Activated T-helper 9 cell treated with anti-CD3 and anti-CD28 coated beads, Interleukin-2, amount 50 U/mL, for 16 hours (primary cell): ENCODE data around the gene MYCN.
A peak's percentile ranks its signal among the peaks of the same experiment; 100 is the strongest.

Source experiments
- DNase-seq: peaks from one replicate; pipeline ENCODE4 v3.0.0-alpha.2; 2020; ENCODE audit warnings: low read depth

The MYCN gene

DNA sequence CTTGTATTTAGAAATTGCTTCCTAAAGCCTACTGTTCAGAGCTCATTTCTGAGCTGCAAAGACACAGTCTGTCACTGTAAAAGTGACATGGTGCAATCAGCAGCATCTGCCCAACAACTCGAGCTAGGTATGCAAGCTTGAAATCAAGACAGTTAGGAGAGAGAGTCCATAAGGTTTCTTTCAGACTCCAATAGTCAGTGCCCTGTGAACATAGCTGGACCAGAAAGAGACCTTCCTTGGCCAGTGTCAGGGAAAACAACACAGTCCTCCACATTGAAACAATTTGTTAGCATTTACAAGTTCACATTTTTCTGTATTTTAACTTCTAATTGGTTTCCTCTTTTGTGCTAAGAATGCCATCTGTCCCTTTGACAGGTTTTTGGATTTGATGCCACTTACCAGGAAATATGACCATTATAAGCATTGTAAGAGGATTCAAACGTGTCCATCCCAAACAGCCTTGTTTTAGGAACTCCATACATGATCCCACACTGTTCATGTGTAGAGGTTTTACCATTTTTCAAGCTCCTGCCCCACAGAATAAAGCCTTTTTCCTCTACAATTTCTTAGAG, 8.9 kb upstream of the MYCN start:
- DNase-seq = no peak

- no peak for DNase-seq
These were observed 8.4 kb upstream of the MYCN start for GRCh38 chr2:15931950-15932349.

DNA sequence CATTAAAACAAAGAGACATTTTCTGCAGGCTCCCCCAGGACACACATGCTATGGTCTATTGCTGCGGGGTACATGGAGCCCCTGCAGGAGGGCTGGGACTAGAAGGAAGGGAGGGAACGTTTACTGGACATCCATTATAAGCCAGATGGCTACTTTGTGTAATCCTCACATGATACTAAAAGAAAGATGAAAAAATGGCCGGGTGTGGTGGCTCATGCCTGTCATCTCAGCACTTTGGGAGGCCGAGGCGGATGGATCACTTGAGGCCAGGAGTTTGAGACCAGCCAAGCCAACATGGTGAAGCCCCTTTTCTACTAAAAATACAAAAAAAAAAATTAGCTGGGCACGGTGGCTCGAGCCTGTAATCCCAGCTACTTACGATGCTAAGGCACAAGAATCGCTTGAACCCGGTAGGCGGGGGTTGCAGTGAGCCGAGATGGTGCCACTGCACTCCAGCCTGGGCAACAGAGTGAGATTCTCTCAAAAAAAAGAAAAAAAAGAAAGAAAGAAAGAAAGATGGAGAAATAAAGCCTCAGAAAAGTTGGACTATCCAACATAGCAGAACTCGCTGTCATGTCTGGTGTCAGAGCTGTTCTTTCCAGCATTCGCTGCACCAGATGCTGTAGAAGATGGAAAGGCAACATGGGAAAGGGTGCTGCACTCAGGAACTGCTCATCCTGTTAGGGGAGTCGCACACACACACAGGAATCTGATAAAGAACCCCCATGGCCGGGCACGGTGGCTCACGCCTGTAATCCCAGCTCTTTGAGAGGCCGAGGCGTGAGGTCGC, 7.8 kb upstream of the MYCN start:
- no peak for DNase-seq

GRCh38 chr2:15933184-15933845, 7.0 kb upstream of the MYCN start:
- no peak for DNase-seq

GRCh38 chr2:15934291-15934945, 5.9 kb upstream of the MYCN start:
- DNase-seq = no peak

- DNase-seq = no peak
These were observed 5.2 kb upstream of the MYCN start for GRCh38 chr2:15935189-15935588.

DNA sequence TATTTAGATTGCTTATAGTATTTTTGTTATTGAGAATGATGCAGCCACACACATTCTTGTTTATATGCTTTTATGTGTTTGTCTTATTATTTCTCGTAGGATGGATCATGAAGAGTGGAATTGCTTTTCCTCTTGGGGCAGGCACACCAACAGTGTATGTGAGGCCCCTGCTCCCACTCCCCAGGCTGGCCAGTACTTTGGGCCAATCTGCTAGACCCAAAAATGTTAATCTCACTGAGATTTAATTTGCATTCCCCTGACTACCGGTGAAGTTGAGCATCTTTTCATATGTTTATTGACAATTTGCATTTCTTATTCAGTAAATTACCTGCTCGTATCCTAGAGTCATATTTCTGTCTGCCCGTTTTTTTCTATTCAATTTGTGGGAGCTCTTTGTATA, 4.7 kb upstream of the MYCN start:
- DNase-seq = no peak

DNA sequence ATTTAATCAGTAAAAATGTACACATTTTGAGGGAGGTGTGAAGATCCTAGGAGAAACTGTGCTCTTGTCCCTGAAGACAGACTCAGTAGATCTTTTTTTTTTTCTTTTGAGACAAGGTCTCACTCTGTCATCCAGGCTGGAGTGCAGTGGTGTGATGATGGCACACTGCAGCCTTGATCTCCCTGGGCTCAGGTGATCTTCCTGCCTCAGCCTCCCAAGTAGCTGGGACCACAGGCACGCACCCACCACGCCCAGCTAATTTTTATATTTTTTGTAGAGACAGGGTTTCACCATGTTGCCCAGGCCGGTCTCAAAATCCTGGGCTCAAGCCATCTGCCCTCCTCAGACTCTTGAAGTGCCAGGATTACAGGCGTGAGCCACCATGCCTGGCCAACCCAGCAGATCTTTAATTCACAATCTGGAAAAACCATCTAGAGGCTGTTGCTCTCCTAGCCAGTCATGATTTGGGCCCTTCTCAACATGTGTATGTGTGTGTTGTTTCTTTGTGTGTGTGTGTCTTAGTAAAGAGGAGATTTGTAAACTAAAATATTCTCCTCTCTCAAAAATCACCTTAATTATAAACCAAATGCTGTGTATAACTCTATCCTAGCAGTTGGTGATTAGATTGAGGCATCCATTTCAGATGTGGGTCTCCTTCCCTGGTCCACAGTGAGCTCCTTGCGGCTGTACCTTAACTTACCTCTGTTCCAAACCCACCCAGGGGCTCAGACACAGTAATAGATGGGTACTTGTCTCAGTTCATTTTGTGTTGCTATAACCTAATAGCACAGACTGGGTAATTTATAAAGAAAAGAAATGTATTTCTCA, 3.9 kb upstream of the MYCN start:
- DNase-seq = no peak

- no peak for DNase-seq
These were observed 3.1 kb upstream of the MYCN start for GRCh38 chr2:15937105-15937881.

GRCh38 chr2:15937882-15938802, 2.2 kb upstream of the MYCN start:
- no peak for DNase-seq

DNA sequence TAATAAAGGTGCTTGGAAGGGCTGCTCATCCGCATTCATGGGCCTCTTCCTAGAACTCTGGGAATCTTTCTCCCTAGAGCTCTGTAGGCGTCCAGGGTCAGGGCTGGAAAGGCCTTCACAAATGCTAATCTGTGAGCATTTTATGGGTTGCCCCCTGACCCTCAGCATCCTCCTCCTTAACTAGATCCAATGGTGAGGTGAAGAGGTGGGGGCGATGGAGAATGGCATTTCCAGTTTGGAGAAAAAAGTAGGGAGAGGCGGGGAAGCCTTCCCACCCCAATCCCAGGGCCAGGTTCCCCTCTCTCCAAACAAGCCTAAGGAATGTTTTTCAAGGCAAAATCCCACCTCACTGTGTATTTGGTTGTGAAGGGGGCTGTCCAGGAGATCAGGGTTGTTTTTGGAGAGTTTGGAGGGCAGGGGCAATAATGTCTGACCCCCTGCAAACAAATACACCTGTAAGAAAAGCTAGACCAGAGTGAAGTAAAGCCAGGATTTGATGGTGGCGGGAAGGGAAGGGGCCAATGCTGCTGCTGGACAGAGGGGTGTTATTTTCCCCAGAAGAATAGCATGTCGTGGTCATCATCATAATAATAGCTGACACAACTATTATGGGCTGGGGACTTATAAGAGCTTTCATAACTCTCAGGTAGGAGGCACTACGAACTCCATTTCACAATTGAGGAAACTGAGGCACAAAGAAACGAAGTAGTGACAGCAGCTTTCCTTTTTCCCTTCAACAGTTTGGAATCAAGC, 1.4 kb upstream of the MYCN start:
- DNase-seq = no peak

GRCh38 chr2:15939556-15939853, 845 bp upstream of the MYCN start:
- peak; percentile 5 for DNase-seq

DNA sequence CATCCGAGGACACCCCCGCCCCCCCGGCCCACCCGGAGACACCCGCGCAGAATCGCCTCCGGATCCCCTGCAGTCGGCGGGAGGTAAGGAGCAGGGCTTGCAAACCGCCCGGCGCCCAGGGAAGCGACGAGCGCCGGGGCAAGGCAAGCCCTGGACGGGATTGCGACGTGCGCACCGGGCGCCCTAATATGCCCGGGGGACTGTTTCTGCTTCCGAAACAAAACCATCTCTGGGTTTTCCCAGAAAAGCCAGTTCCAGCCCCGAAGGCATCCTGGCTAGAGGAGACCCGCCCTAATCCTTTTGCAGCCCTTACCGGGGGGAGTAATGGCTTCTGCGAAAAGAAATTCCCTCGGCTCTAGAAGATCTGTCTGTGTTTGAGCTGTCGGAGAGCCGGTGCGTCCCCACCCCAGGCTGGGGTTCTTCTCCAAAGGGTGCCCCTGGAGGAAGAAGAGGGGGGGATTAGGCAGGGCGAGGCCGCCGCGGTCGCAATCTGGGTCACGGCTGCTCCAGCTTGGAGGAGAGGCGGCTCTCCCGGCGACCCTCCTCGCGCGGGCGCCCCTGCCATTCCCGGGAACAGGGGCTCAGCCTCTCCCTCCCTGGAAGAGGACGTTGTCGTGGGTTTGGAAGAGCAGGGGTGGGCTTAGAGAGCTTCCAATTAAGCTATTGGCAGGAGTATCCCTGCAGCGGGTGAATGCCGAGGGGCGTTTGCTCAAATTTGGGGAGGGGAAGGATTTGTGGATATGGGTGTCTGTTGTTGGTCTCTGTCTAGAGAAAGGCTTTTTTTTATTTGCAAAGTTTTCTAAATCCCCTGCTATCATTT, 521 bp downstream of the MYCN start:
- no peak for DNase-seq

- no peak for DNase-seq
These were observed 1.1 kb downstream of the MYCN start for GRCh38 chr2:15941481-15941850.

DNA sequence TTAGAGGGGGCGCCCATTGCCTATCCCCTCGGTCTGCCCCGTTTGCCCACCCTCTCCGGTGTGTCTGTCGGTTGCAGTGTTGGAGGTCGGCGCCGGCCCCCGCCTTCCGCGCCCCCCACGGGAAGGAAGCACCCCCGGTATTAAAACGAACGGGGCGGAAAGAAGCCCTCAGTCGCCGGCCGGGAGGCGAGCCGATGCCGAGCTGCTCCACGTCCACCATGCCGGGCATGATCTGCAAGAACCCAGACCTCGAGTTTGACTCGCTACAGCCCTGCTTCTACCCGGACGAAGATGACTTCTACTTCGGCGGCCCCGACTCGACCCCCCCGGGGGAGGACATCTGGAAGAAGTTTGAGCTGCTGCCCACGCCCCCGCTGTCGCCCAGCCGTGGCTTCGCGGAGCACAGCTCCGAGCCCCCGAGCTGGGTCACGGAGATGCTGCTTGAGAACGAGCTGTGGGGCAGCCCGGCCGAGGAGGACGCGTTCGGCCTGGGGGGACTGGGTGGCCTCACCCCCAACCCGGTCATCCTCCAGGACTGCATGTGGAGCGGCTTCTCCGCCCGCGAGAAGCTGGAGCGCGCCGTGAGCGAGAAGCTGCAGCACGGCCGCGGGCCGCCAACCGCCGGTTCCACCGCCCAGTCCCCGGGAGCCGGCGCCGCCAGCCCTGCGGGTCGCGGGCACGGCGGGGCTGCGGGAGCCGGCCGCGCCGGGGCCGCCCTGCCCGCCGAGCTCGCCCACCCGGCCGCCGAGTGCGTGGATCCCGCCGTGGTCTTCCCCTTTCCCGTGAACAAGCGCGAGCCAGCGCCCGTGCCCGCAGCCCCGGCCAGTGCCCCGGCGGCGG, 1.7 kb downstream of the MYCN start:
- no peak for DNase-seq

GRCh38 chr2:15942711-15943345, 2.5 kb downstream of the MYCN start:
- no peak for DNase-seq
